Stimulated activated CD8-positive, alpha-beta memory T cell treated with anti-CD3 and anti-CD28 coated beads, Interleukin-7, amount 100 ng/mL, for 48 hours (primary cell): ENCODE data around the gene PRKRIP1.
"Not testable (repeated sequence)": the region's sequence is repeated elsewhere in the genome, so short reads cannot be mapped to it uniquely, and the experiment has no call there.

ENCODE experiments used
- DNase-seq, 2 donors: peaks; one replicate each; pipeline ENCODE4 v3.0.0-alpha.2; 2020; ENCODE audit warnings: low read depth in 1 of 2; ENCODE audit errors: extremely low read depth in 1 of 2

PRKRIP1 gene

GRCh38 chr7:102395873-102396709 lies at the start of gene PRKRIP1:
TSS of gene PRKRIP1 (plus strand) at chr7:102396363. CDS start at chr7:102396412, 49 bp downstream.
- peak; percentile 62 to 78 for DNase-seq

GRCh38 chr7:102346983-102347382 lies 49.2 kb upstream of the PRKRIP1 start:
- not testable (repeated sequence) for DNase-seq

- DNase-seq = not testable (repeated sequence)
These were observed 39.8 kb upstream of the PRKRIP1 start, which contains the start of gene SPDYE6 for GRCh38 chr7:102356344-102356743. TSS of gene SPDYE6 (minus strand) at chr7:102356444. CDS start at chr7:102356023, 421 bp downstream.

- DNase-seq = peak; percentile 87 to 92
These were observed 32.4 kb upstream of the PRKRIP1 start for GRCh38 chr7:102363549-102364393.

- not testable (repeated sequence) for DNase-seq
These were observed 31.7 kb upstream of the PRKRIP1 start for GRCh38 chr7:102364394-102364886.

- DNase-seq = not testable (repeated sequence)
These were observed 30.8 kb upstream of the PRKRIP1 start for GRCh38 chr7:102365390-102365789.

- DNase-seq = not testable (repeated sequence)
These were observed 26.1 kb upstream of the PRKRIP1 start for GRCh38 chr7:102370038-102370437.

- not testable (repeated sequence) for DNase-seq
These were observed 23.4 kb upstream of the PRKRIP1 start for GRCh38 chr7:102372796-102373195.

- DNase-seq = no peak
These were observed 19.1 kb upstream of the PRKRIP1 start for GRCh38 chr7:102376964-102377466.

- DNase-seq = not testable (repeated sequence)
These were observed 15.3 kb upstream of the PRKRIP1 start for GRCh38 chr7:102380837-102381236.

- not testable (repeated sequence) for DNase-seq
These were observed 14.3 kb upstream of the PRKRIP1 start for GRCh38 chr7:102381696-102382425.

GRCh38 chr7:102387064-102387463 lies 9.1 kb upstream of the PRKRIP1 start:
- DNase-seq = no peak

GRCh38 chr7:102389810-102390209 lies 6.4 kb upstream of the PRKRIP1 start:
- no peak for DNase-seq

- peak; percentile 19 to 36 for DNase-seq
These were observed 5.3 kb upstream of the PRKRIP1 start for GRCh38 chr7:102390697-102391484.

- no peak for DNase-seq
These were observed 3.8 kb upstream of the PRKRIP1 start for GRCh38 chr7:102392330-102392729.

- DNase-seq = no peak
These were observed 2.7 kb upstream of the PRKRIP1 start for GRCh38 chr7:102393467-102393866.

- no peak for DNase-seq
These were observed 631 bp upstream of the PRKRIP1 start for GRCh38 chr7:102395592-102395872.

- DNase-seq = no peak
These were observed 502 bp downstream of the PRKRIP1 start for GRCh38 chr7:102396710-102397019.

GRCh38 chr7:102398543-102398942 lies 2.4 kb downstream of the PRKRIP1 start:
- no peak for DNase-seq

GRCh38 chr7:102400360-102400759 lies 4.2 kb downstream of the PRKRIP1 start:
- DNase-seq = no peak
